GM12878 (cell line): ENCODE data around the gene CTBP1. TPM values are rescaled to one million over a fixed set of nuclear protein-coding genes. Genes with fewer than 3 reads are reported as not detected.

Source experiments
- ATAC-seq: fragments of 200-7000 bp; cut with Tn5 transposase; 3 replicates; pipeline ENCODE4 v1.9.1; 2020; ENCODE audit warnings: mild to moderate bottlenecking, moderate library complexity
- BruUV-seq: library from RNA; stranded (reverse); fragments of 400-500 nt; replicated peaks from 2 replicates; lab custom pipeline; 2021; lab: Mats Ljungman, UMichigan
- CTCF ChIA-PET: fragments of 300-600 bp; sonication (Branson Sonifier 250); formaldehyde crosslinking; extraction: SDS; loops from one replicate; lab custom pipeline; 2021; ENCODE audit warnings: inconsistent platforms; lab: Yijun Ruan, JAX
- POLR2A ChIA-PET: fragments of 350-600 bp; formaldehyde crosslinking; extraction: SDS; loops from one replicate; lab custom pipeline; 2021; ENCODE audit warnings: inconsistent platforms; lab: Charles Lee
- RAD21 ChIA-PET: fragments of 300-600 bp; sonication (Branson Sonifier 250); formaldehyde crosslinking; loops from one replicate; lab custom pipeline; 2023; ENCODE audit warnings: antibody characterized with exemption; ENCODE audit not compliant: unreplicated experiment; lab: Charles Lee
- SMC1A ChIA-PET: fragments of 300-600 bp; sonication (Branson Sonifier 250); formaldehyde crosslinking; loops from one replicate; lab custom pipeline; 2023; ENCODE audit not compliant: unreplicated experiment, uncharacterized antibody; lab: Charles Lee
- DNase-seq: peaks from one replicate; pipeline ENCODE4 v3.0.0-alpha.2; 2011; ENCODE audit warnings: low read depth, low spot score
- FAIRE-seq: peaks from 3 replicates; lab custom pipeline; 2011; peaks lifted over from hg19 to GRCh38; lab: Jason Lieb, UNC
- H2AFZ ChIP-seq: 2 replicates; pipeline ENCODE4 v1.6.0; 2011; ENCODE audit warnings: low read depth, low read length, control low read depth; ENCODE audit not compliant: control insufficient read depth
- H3K27ac ChIP-seq: 2 replicates; pipeline ENCODE4 v1.5.1; 2011; ENCODE audit warnings: control low read depth; ENCODE audit not compliant: control insufficient read depth, insufficient read depth
- H3K27me3 ChIP-seq, 2 experiments: replicated peaks in 1 of 2; 2 replicates each; pipeline versions ENCODE4 v1.6.0 to v1.6.1; 2011; ENCODE audit warnings: low read length in 1 of 2; ENCODE audit not compliant: control insufficient read depth in 2 of 2, insufficient read depth in 2 of 2
- H3K36me3 ChIP-seq, 2 experiments: 2 replicates each; pipeline ENCODE4 v1.5.1; 2011; ENCODE audit warnings: low read length in 1 of 2; ENCODE audit not compliant: control insufficient read depth in 2 of 2, insufficient read depth in 2 of 2
- H3K4me1 ChIP-seq: 2 replicates; pipeline ENCODE4 v1.6.1; 2011; ENCODE audit warnings: mild to moderate bottlenecking, low read length, moderate library complexity, mixed read lengths; ENCODE audit not compliant: control insufficient read depth, insufficient read depth
- H3K4me2 ChIP-seq: 2 replicates; pipeline ENCODE4 v1.6.0; 2011; ENCODE audit warnings: control low read depth; ENCODE audit not compliant: control insufficient read depth, insufficient read depth
- H3K4me3 ChIP-seq: fragments of 200-600 bp; sonication (generic); 2 replicates; pipeline ENCODE4 v1.5.1; 2016
- H3K79me2 ChIP-seq: 2 replicates; pipeline ENCODE4 v1.6.0; 2011; ENCODE audit warnings: low read length; ENCODE audit not compliant: control insufficient read depth, insufficient read depth
- H3K9ac ChIP-seq: 2 replicates; pipeline ENCODE4 v1.8.0; 2011; ENCODE audit warnings: low read length, control low read depth, mixed read lengths; ENCODE audit not compliant: control insufficient read depth, insufficient read depth
- H3K9me3 ChIP-seq: replicated peaks from 3 replicates; pipeline ENCODE4 v1.5.1; 2011; ENCODE audit warnings: mild to moderate bottlenecking, low read length; ENCODE audit not compliant: control insufficient read depth, insufficient read depth
- H4K20me1 ChIP-seq: 2 replicates; pipeline ENCODE4 v1.6.0; 2011; ENCODE audit not compliant: control insufficient read depth, insufficient read depth
- BACH1 ChIP-seq: fragments of 450-650 bp; IDR thresholded peaks from 2 replicates; pipeline ENCODE4 v1.6.1; 2017; ENCODE audit warnings: mild to moderate bottlenecking, borderline replicate concordance
- CEBPB ChIP-seq, 2 experiments: fragments of 150-350 bp in 1 of 2; IDR thresholded peaks; 2 replicates each; pipeline ENCODE4 v1.6.1; 2012 to 2014; ENCODE audit warnings: low read depth in 2 of 2, low read length in 2 of 2, borderline replicate concordance in 1 of 2, inconsistent platforms in 1 of 2
- EZH2 ChIP-seq: IDR thresholded peaks from 2 replicates; pipeline ENCODE4 v1.6.1; 2012; ENCODE audit warnings: low read depth, mild to moderate bottlenecking, control low read depth, inconsistent platforms, low read length, borderline replicate concordance; ENCODE audit not compliant: control insufficient read depth
- NR2C2 ChIP-seq: IDR thresholded peaks from 2 replicates; pipeline ENCODE4 v1.6.1; 2011; ENCODE audit warnings: borderline replicate concordance, low read depth; ENCODE audit not compliant: control insufficient read depth, insufficient read length
- PML ChIP-seq: IDR thresholded peaks from 2 replicates; pipeline ENCODE4 v1.6.1; 2012; ENCODE audit warnings: low read length, inconsistent platforms
- RAD51 ChIP-seq: fragments of 450-650 bp; IDR thresholded peaks from 2 replicates; pipeline ENCODE4 v1.6.1; 2016; ENCODE audit warnings: moderate library complexity, mild to moderate bottlenecking, inconsistent platforms
- USF2 ChIP-seq: IDR thresholded peaks from 2 replicates; pipeline ENCODE4 v1.6.1; 2011; ENCODE audit warnings: low read depth, low read length, improper control_type of control experiment, borderline replicate concordance
- WGBS: methylation state at CpG from one replicate; pipeline ENCODE4 v1.1.6; 2016; ENCODE audit warnings: low lambda C conversion rate; ENCODE audit not compliant: insufficient replicate concordance, insufficient coverage; ENCODE audit errors: missing lambda C conversion rate; 5-methylcytosine and 5-hydroxymethylcytosine counted together
- in situ Hi-C: fragments of 300-500 bp; cut with MboI; formaldehyde crosslinking; loops from 9 replicates; pipeline ENCODE4 v1.14.3; 2018; ENCODE audit warnings: mixed read lengths
- intact Hi-C: fragments of 100-400 bp; cut with micrococcal nuclease; formaldehyde crosslinking; loops from one replicate; pipeline ENCODE4 v1.14.2; 2022; ENCODE audit not compliant: unreplicated experiment
- polyA plus RNA-seq, 11 experiments: library from polyadenylated mRNA; depleted of rRNA in 4 of 11; unstranded in 6 of 11; stranded (reverse) in 5 of 11; fragments of >200 nt; fragmentation: Nextera tagmentation in 4 of 11; fragmentation: Illumina TruSeq in 1 of 11; extraction: Ambion mirVana in 4 of 11; extraction: Trizol in 1 of 11; gene quantifications; 1 replicate in 1 of 11; 2 replicates in 10 of 11; pipeline versions ENCODE4 v1.2.1 to v1.2.3, GENCODE V29; 2011 to 2016; ENCODE audit warnings: inconsistent platforms in 2 of 11, missing spikeins in 2 of 11, low read depth in 1 of 11
- total RNA-seq, 4 experiments: library from RNA; depleted of rRNA in 3 of 4; stranded (reverse); fragments of >200 nt in 3 of 4; fragmentation: Illumina TruSeq in 1 of 4; extraction: Trizol in 1 of 4; gene quantifications; 2 replicates each; pipeline versions ENCODE4 v1.2.1 to v1.2.3, GENCODE V29; 2013 to 2021

CTBP1 gene
- total and polyA plus RNA-seq, 10 of the 15 experiments (the other 5 are each of a cell fraction or from before 2014, with no cell fraction given): 7.4 to 182 (median 63.1) TPM

- ChIA-PET CTCF (interaction anchor here (4.7 kb wide), 1 partner anchor 98 kb away, joined by 66 read pairs; no protein-coding TSS in a partner anchor), RAD21 (interaction anchor here (0.6 to 0.7 kb wide), 2 partner anchors 14 to 15 kb away, joined by 3 read pairs; no protein-coding TSS in a partner anchor), SMC1A (interaction anchor here (0.9 to 2.5 kb wide), 2 partner anchors 98 kb away, joined by 3 to 26 read pairs; no protein-coding TSS in a partner anchor), POLR2A (interaction anchor here (1.4 kb wide), 1 partner anchor 15 kb away, joined by 5 read pairs; no protein-coding TSS in a partner anchor)
- H4K20me1 ChIP-seq: no peaks in the 10 kb centered on the region
- no peaks in the 10 kb centered on the region for H3K79me2 ChIP-seq
- H2AFZ ChIP-seq: no peak overlapping the region
- ATAC-seq (no peak), DNase-seq (no peak), FAIRE-seq (no peak)
- no peak overlapping the region for H3K4me2 ChIP-seq
- intact Hi-C loops (no loop called here), in situ Hi-C loops (loop anchor here (5.0 kb wide), 1 partner anchor 98 kb away; no protein-coding TSS in a partner anchor)
- no peak for TF ChIP-seq NR2C2
- TF ChIP-seq CEBPB (IDR thresholded peaks at IDR 0.05; ENCODE audit: borderline replicate concordance in 1 of 2, low read depth in 2 of 2, low read length in 2 of 2): no peak
- no peak for TF ChIP-seq EZH2
- TF ChIP-seq BACH1: no peak
- TF ChIP-seq PML: no peak
- no peak for TF ChIP-seq RAD51
- no peak for TF ChIP-seq USF2
- no TSS peak for BruUV-seq
- H3K4me1 ChIP-seq: peaks cover 13% of the 10 kb centered on the region
- H3K4me3 ChIP-seq: no peak overlapping the region
- no peaks in the 10 kb centered on the region; the same call in 2 of the 3 replicates for H3K9me3 ChIP-seq
- WGBS: 75% methylated on average over 17 of the region's 17 CpGs
- H3K9ac ChIP-seq: no peak overlapping the region
- no peak overlapping the region for H3K27ac ChIP-seq
- H3K36me3 ChIP-seq: no peaks in the 10 kb centered on the region
- H3K27me3 ChIP-seq: peaks cover 0 to 9% of the 10 kb centered on the region in 2 experiments; a peak in 2 of 4 replicates
Observed at GRCh38 chr4:1169171-1169671, 79.7 kb downstream of the CTBP1 start.
